GM21528 (cell line): Measurements from ENCODE around the gene STATH.
"Not testable (repeated sequence)": the region's sequence is repeated elsewhere in the genome, so short reads cannot be mapped to it uniquely, and the experiment has no call there.

Source experiments
- ATAC-seq: cut with Tn5 transposase; IDR thresholded peaks from one replicate; pipeline ENCODE4 v1.9.1; 2021; ENCODE audit warnings: mild to moderate bottlenecking, moderate library complexity; ENCODE audit not compliant: unreplicated experiment, low FRiP score

The STATH gene, protein sequence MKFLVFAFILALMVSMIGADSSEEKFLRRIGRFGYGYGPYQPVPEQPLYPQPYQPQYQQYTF

DNA sequence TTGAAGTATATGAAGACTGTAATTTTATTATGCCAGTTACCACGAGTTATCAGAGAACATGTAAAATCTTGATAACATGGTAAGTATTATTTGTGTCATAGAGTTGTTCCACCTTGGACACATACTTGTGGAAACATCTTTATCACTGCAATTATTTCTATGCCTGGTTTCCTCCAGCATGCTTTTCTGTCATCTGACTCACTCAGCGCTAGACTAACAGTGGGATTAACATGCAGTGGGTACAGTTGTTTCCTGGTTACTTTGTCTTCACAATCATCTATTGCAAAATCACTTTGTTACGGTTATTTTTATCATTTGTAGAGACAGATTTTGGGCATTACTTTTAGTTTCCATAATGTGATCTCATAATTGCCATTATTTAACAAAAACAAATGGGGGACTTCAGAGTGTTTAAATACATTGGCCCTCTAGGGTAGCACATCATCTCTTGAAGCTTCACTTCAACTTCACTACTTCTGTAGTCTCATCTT is at the start of gene STATH:
TSS of gene STATH (plus strand) at position 441 of the 491 bp plus-strand sequence. CDS start 2,472 bp downstream, outside the sequence.
- no peak for ATAC-seq

- ATAC-seq, result no peak
These were observed 44.2 kb upstream of the STATH start for GRCh38 chr4:69951602-69952001.

DNA sequence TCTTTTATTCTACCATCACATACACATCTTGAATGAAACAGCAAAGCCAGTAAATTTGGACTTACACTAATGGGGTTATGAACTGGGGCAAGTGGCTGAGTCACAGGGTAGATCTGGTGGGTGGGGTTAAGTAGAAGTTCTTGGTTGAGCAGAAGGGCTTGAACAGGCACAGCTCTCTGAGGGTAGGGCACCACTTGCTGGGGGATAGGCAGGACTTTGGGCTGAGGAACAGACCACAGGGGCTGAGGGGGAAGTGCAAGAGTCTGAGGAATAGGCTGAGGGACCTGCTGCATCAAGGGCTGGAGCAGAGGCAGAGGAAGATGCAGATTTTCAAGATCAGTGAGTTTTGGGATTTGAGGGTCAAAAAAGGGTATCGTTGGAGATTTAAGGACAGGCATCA is 38.6 kb upstream of the STATH start:
- no peak for ATAC-seq

- no peak for ATAC-seq
These were observed 30.1 kb upstream of the STATH start, which contains the start of gene CSN2 for GRCh38 chr4:69965628-69966027. Gene CSN2, minus strand, starts transcription at chr4:69965728. Its CDS starts 4,733 bp downstream, at chr4:69960995.

DNA sequence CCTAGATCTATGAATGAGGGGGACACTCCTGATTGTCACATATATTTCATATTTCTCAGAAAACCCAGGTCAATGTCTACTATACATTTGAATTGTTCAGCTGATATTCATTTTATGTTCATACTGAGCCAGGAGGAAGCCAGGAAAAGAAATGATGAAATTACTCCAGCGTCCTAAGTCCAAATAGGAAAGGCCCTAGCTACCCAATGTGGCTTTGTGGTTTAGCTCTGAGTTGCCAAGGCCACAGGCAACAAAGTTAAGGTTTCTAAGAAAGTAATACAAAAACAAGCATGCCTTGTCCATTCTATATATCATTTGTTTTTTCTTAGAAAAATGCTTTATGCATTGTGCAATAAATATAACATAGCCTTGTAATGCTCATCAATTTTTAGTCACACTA is 25.7 kb upstream of the STATH start:
- no peak for ATAC-seq

DNA sequence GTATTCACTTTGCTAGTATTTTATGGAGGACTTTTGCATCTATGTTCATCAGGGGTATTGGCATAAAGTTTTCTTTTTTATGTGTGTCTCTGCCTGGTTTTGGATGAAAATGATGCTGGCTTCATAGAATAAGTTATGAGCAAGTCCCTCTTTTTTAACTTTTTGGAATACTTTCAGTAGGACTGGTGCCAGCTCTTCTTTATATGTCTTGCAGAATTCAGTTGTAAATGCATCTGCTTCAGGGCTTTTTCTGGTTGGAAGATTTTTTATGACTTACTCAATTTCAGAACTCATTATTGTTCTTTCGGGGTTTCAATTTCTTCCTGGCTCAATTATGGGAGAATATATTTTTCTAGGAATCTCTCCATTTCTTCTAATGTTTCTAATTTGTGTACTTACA is 21.1 kb upstream of the STATH start:
- ATAC-seq, result no peak

- ATAC-seq, result no peak
These were observed 18.2 kb upstream of the STATH start for GRCh38 chr4:69977582-69977981.

- ATAC-seq, result no peak
These were observed 11.7 kb upstream of the STATH start for GRCh38 chr4:69984030-69984443.

DNA sequence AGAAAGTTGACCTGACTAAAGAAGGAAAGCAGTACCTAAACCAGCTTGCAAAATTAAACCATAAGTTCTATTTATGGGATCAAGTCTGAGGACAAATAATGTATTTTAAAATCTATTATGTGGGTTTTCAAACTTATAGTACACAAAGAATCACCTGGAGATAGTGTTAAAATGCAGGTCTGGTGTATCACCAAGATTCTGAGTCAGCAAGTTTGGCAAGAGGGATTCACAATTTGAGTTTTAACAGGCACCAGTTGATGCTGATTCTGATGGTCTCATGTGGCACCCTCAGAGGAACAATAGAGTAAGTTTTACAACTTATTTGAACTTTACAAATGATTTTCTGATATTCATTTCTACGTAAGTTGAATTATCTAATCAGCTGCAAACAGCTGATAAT is 9.1 kb upstream of the STATH start:
- ATAC-seq, result no peak

- ATAC-seq, result no peak
These were observed 4.8 kb upstream of the STATH start for GRCh38 chr4:69991016-69991415.

DNA sequence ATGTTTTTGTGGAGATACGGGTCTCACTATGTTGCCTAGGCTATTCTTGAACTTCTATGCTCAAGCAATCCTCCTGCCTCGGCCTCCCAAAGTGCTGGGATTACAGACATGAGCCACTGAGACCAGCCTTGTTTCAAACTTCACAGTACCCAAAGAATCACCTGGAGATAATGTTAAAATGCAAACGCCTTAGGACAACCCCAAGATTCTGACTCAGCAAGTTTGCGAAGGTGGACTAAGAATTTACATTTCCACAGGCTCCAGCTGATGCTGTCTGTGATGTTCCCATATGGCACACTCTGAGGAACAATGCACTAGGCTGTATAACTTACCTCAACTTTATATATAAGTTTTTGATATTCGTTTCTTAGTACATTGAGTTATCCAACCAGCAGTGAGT is 984 bp upstream of the STATH start:
- no peak for ATAC-seq

DNA sequence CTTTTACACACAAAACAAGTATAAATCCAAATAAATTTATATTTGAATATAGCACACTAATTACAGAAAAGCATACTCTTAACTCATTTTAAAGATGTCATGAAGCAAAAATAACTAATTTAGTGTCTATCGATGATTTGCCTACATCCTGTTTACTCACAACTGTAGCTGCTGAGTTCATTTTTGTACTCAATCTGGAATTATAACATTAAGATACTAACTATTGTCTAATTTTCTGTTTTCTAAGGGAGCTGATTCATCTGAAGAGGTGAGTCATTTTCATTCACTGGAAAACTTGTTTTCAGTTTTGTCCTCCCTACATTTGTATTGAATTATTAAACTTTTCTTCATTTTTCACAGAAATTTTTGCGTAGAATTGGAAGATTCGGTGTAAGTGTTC is 3.7 kb downstream of the STATH start:
- no peak for ATAC-seq

DNA sequence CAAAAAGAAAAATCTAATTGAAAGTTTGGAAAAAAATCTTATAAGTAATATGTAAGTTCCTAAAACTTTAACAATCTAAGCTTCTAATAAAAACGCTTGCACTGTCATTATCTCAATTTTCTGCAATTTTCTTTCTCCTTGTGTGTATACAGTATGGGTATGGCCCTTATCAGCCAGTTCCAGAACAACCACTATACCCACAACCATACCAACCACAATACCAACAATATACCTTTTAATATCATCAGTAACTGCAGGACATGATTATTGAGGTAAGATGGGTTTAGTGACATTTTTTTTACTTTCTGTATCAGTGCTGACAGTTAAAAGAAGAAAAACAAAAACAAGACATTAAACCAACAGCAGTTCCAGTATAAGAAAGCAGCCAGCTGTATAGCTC is 4.9 kb downstream of the STATH start:
- ATAC-seq, result no peak

DNA sequence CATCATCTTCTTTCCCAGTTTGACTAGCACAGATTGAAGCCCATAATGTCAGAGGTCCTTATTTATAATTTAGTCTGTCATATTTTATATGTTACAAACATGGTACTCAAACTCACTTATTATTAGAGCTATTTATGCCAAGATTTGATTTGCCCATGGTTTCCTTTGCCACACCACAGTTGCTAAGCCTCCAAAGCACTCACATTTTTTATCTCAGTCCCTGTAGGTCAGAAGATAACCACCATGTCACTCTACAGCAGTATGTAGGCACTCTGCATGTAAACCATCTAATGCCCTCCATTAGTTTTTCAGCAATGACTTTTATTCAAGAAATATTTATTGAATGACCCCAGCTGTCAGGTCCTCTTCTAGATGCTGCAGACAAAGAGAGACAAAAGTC is 6.7 kb downstream of the STATH start:
- ATAC-seq, result no peak

DNA sequence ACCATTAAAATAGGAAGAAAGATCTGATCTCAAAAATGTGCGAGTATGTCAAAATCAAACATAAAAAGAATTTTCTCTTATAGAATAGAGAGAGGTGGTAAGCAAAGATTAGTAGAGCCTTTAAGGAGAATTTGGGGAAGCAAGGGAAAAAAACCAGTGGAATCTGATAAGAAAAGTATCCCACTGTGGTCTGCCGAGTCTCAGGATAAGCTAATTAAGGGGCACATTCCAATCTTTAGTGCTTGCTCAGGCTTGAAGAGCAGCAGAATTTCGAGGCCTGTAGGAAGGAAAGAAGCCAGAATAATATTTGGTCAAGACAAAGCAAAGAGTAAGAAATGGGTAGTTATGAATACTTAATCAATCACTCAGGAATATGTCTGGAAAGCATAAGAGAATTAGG is 13.0 kb downstream of the STATH start:
- no peak for ATAC-seq

DNA sequence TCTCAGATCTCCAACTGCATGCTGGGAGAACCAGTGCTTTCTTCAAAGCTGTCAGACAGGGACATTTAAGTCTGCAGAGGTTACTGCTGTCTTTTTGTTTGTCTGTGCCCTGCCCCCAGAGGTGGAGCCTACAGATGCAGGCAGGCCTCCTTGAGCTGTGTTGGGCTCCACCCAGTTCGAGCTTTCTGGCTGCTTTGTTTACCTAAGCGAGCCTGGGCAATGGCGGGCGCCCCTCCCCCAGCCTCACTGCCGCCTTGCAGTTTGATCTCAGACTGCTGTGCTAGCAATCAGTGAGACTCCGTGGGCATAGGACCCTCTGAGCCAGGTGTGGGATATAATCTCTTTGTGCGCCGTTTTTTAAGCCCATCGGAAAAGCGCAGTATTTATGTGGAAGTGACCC is 23.2 kb downstream of the STATH start:
- ATAC-seq, result not testable (repeated sequence)

- ATAC-seq, result no peak
These were observed 27.5 kb downstream of the STATH start for GRCh38 chr4:70023218-70023617.

GRCh38 chr4:70027011-70027410 is 31.2 kb downstream of the STATH start:
- no peak for ATAC-seq

DNA sequence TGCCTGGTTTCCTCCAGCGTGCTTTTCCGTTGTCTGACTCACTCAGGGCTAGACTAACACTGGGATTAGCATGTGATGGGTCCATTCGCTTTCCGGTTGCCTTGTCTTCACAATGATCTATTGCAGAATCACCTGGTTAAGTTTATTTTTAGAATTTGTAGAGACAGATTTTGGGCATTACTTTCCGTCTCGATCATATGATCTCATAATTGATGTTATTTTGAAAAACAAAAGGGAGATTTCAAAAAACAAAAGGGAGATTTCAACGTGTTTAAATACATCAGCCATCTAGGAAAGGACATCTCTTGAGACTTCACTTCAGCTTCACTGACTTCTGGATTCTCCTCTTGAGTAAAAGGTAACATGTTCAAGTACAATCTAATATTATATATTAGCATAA is 32.4 kb downstream of the STATH start, which contains the start of gene HTN3:
TSS of gene HTN3 (plus strand) at position 301 of the 400 bp plus-strand sequence. CDS start 2,282 bp downstream, outside the sequence.
- not testable (repeated sequence) for ATAC-seq

GRCh38 chr4:70037559-70037958 is 41.8 kb downstream of the STATH start:
- not testable (repeated sequence) for ATAC-seq

DNA sequence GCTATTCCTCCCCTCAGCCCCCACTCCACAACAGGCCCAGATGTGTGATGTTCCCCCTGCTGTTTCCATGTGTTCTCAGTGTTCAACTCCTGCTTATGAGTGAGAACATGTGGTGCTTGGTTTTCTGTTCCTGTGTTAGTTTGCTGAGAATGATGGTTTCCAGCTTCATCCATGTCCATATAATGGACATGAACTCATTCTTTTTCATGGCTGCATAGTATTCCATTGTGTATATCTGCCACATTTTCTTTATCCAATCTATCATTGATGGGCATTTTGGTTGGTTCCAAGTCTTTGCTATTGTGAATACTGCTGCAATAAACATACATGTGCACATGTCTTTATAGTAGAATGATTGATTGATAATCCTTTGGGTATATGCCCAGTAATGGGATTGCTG is 44.2 kb downstream of the STATH start:
- ATAC-seq, result not testable (repeated sequence)

DNA sequence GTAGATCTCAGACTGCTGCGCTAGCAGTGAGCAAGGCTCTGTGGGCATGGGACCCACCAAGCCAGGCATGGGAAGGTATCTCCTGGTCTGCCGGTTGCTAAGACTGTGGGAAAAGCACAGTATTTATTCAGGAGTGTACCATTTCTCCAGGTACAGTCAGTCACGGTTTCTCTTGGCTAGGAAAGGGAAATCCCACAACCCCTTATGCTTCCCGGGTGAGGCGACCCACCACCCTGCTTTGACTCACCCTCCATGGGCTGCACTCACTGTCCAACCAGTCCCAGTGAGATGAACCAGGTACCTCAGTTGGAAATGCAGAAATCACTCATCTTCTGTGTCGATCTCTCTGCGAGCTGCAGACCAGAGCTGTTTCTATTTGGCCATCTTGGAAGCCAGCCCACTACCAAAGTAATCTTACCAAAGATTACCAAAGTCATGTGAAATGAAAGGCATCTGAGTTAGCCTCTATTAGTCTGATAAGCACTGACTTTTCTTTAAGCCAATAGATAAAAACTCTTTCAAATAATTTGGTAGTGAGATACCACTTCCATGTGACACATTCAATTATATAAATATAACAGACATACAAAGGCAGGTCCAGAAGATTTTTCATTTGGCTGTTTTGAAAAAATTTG is 46.0 kb downstream of the STATH start:
- ATAC-seq, result no peak
